Ishikawa (cell line): Measurements from ENCODE around the gene RIPK1.

Experiments
- CEBPB ChIP-seq: IDR thresholded peaks from 2 replicates; pipeline ENCODE4 v1.6.1; 2012
- CREB1 ChIP-seq: IDR thresholded peaks from 2 replicates; pipeline ENCODE4 v1.6.1; 2012; ENCODE audit warnings: low read depth
- EGR1 ChIP-seq: IDR thresholded peaks from 2 replicates; pipeline ENCODE4 v1.6.1; 2012
- EP300 ChIP-seq: IDR thresholded peaks from 2 replicates; pipeline ENCODE4 v1.6.1; 2012; ENCODE audit warnings: borderline replicate concordance
- FOXM1 ChIP-seq: IDR thresholded peaks from 2 replicates; pipeline ENCODE4 v1.6.1; 2012; ENCODE audit warnings: low read depth, borderline replicate concordance
- MAX ChIP-seq: IDR thresholded peaks from 2 replicates; pipeline ENCODE4 v1.6.1; 2012
- NFIC ChIP-seq: IDR thresholded peaks from 2 replicates; pipeline ENCODE4 v1.6.1; 2012
- RAD21 ChIP-seq: IDR thresholded peaks from 2 replicates; pipeline ENCODE4 v1.6.1; 2012; ENCODE audit warnings: low read depth
- REST ChIP-seq: IDR thresholded peaks from 2 replicates; pipeline ENCODE4 v1.6.1; 2012; ENCODE audit warnings: low read depth, mild to moderate bottlenecking
- TAF1 ChIP-seq: IDR thresholded peaks from 2 replicates; pipeline ENCODE4 v1.6.1; 2012; ENCODE audit warnings: low read depth, mild to moderate bottlenecking
- TCF12 ChIP-seq: IDR thresholded peaks from 2 replicates; pipeline ENCODE4 v1.6.1; 2012; ENCODE audit warnings: low read depth
- TEAD4 ChIP-seq: IDR thresholded peaks from 2 replicates; pipeline ENCODE4 v1.6.1; 2012
- USF1 ChIP-seq: IDR thresholded peaks from 2 replicates; pipeline ENCODE4 v1.6.1; 2012
- YY1 ChIP-seq: IDR thresholded peaks from 2 replicates; pipeline ENCODE4 v1.6.1; 2012; ENCODE audit warnings: low read depth
- ZBTB7A ChIP-seq: IDR thresholded peaks from 2 replicates; pipeline ENCODE4 v1.6.1; 2012; ENCODE audit warnings: low read depth

Gene RIPK1

GRCh38 chr6:3041606-3042005, 26.7 kb upstream of the RIPK1 start:
- TF ChIP-seq CEBPB, result no peak
- TF ChIP-seq NFIC, result no peak
- no peak for TF ChIP-seq TCF12
- TF ChIP-seq CREB1, result no peak
- no peak for TF ChIP-seq EP300
- no peak for TF ChIP-seq YY1
- TF ChIP-seq EGR1, result no peak
- no peak for TF ChIP-seq MAX
- no peak for TF ChIP-seq REST
- no peak for TF ChIP-seq TEAD4
- no peak for TF ChIP-seq USF1
- TF ChIP-seq ZBTB7A, result no peak
- no peak for TF ChIP-seq FOXM1
- TF ChIP-seq RAD21, result no peak
- TF ChIP-seq TAF1, result no peak

- TF ChIP-seq NFIC, result peak; percentile 94
- no peak for TF ChIP-seq EGR1
- TF ChIP-seq CREB1, result no peak
- TF ChIP-seq TEAD4, result no peak; the same call in 1 of the 2 replicates
- peak; percentile 62 for TF ChIP-seq TCF12
These were observed 22.9 kb upstream of the RIPK1 start for GRCh38 chr6:3045369-3045768.

- TF ChIP-seq REST (no peak), FOXM1 (no peak), CEBPB (no peak), TAF1 (no peak), TEAD4 (no peak), EP300 (no peak), ZBTB7A (no peak), EGR1 (no peak), USF1 (no peak), YY1 (no peak), TCF12 (no peak), CREB1 (no peak), NFIC (no peak)
These were observed 22.5 kb upstream of the RIPK1 start for GRCh38 chr6:3045777-3046176.

GRCh38 chr6:3046295-3046694, 22.0 kb upstream of the RIPK1 start:
- TF ChIP-seq REST (no peak), FOXM1 (no peak), NFIC (no peak)

- TF ChIP-seq CREB1 (no peak), TEAD4 (no peak), CEBPB (no peak), FOXM1 (no peak)
These were observed 15.6 kb upstream of the RIPK1 start for GRCh38 chr6:3052481-3053230.

- no peak for TF ChIP-seq REST
- TF ChIP-seq TCF12, result no peak
- no peak for TF ChIP-seq CEBPB
- TF ChIP-seq TEAD4, result no peak
- TF ChIP-seq MAX, result no peak
- no peak for TF ChIP-seq RAD21
- TF ChIP-seq NFIC, result no peak
- no peak for TF ChIP-seq ZBTB7A
- TF ChIP-seq TAF1, result no peak
- TF ChIP-seq CREB1, result no peak
These were observed 15.1 kb upstream of the RIPK1 start for GRCh38 chr6:3053231-3053508.
